ENCODE measurements around the gene SRD5A1.

- no peak for TF ChIP-seq CTCF (IDR thresholded peaks at IDR 0.05; ENCODE audit: insufficient read depth, low read length)
- no peak for TF ChIP-seq REST (IDR thresholded peaks at IDR 0.05; ENCODE audit: insufficient replicate concordance, low read depth)
- peak; percentile 84 for TF ChIP-seq POLR2AphosphoS5 (IDR thresholded peaks at IDR 0.05; ENCODE audit: low read depth)
- no peak for TF ChIP-seq SPI1 (IDR thresholded peaks at IDR 0.05; ENCODE audit: borderline replicate concordance, low read depth)
- 0 out of 2 replicates have a peak, but pooled peaks have one; percentile 35 for TF ChIP-seq GABPA (IDR thresholded peaks at IDR 0.05; ENCODE audit: low read depth)
Observed at GRCh38 chr5:6606884-6607558, 26.2 kb upstream of the SRD5A1 start.

All from HL-60 (cell line).